ENCODE data around the gene GAD2. TPM values are rescaled to one million over a fixed set of nuclear protein-coding genes. Genes with fewer than 3 reads are reported as not detected.

Gene GAD2
- total RNA-seq, 2 donors from 2014 or later = 0.15 TPM; not detected in 1

GRCh38 chr10:26323219-26323618, 106.6 kb downstream of the GAD2 start:
- H3K9me3 Mint-ChIP-seq = no peaks in the 10 kb centered on the region
- TF ChIP-seq CTCF (conservative IDR thresholded peaks at IDR 0.05) = no peak
- no peak overlapping the region for H3K27ac Mint-ChIP-seq
- H3K27me3 Mint-ChIP-seq (ENCODE audit: insufficient read depth) = no peaks in the 10 kb centered on the region
- no peak for DNase-seq
- Histone ChIP-seq H3K4me1 (ENCODE audit: control insufficient read depth, insufficient read depth, low read length) (no peaks in the 10 kb centered on the region), H3K9me3 (ENCODE audit: control insufficient read depth, low read length) (no peaks in the 10 kb centered on the region), H3K36me3 (ENCODE audit: control insufficient read depth, insufficient read depth, low read length) (no peaks in the 10 kb centered on the region), H3K9ac (ENCODE audit: extremely low read depth, low read length, poor library complexity, severe bottlenecking) (no peak overlapping the region), H3K27me3 (ENCODE audit: control insufficient read depth, insufficient read depth, low read length, poor library complexity, severe bottlenecking) (no peaks in the 10 kb centered on the region), H3K27ac (ENCODE audit: low read depth, low read length) (no peak overlapping the region), H3K4me3 (ENCODE audit: low read length) (no peak overlapping the region)
- H3K36me3 Mint-ChIP-seq (ENCODE audit: low read depth) = no peaks in the 10 kb centered on the region
- 89 to 100% methylated on average over 2 to 3 of the region's 3 CpGs for WGBS, 2 experiments (ENCODE audit: insufficient coverage in 1 of 2, insufficient read length in 1 of 2)
- no peaks in the 10 kb centered on the region for H3K4me1 Mint-ChIP-seq
- H3K4me3 Mint-ChIP-seq = no peak overlapping the region

- no peaks in the 10 kb centered on the region for H3K9me3 Mint-ChIP-seq
- Histone ChIP-seq H3K36me3 (ENCODE audit: control insufficient read depth, insufficient read depth, low read length) (no peaks in the 10 kb centered on the region), H3K27me3 (ENCODE audit: control insufficient read depth, insufficient read depth, low read length, poor library complexity, severe bottlenecking) (no peaks in the 10 kb centered on the region), H3K9me3 (ENCODE audit: control insufficient read depth, low read length) (no peaks in the 10 kb centered on the region), H3K27ac (ENCODE audit: low read depth, low read length) (no peak overlapping the region), H3K4me3 (ENCODE audit: low read length) (no peak overlapping the region), H3K9ac (ENCODE audit: extremely low read depth, low read length, poor library complexity, severe bottlenecking) (no peak overlapping the region), H3K4me1 (ENCODE audit: control insufficient read depth, insufficient read depth, low read length) (no peaks in the 10 kb centered on the region)
- no peaks in the 10 kb centered on the region for H3K4me1 Mint-ChIP-seq
- 85 to 94% methylated on average over 3 of the region's 3 CpGs for WGBS, 2 experiments (ENCODE audit: insufficient coverage in 1 of 2, insufficient read length in 1 of 2)
- no peak overlapping the region for H3K4me3 Mint-ChIP-seq
- no peak for DNase-seq
- TF ChIP-seq CTCF (conservative IDR thresholded peaks at IDR 0.05) = no peak
- no peaks in the 10 kb centered on the region for H3K27me3 Mint-ChIP-seq (ENCODE audit: insufficient read depth)
- no peak overlapping the region for H3K27ac Mint-ChIP-seq
- H3K36me3 Mint-ChIP-seq (ENCODE audit: low read depth) = no peaks in the 10 kb centered on the region
These were observed 110.3 kb downstream of the GAD2 start for GRCh38 chr10:26326851-26327250.

- no peaks in the 10 kb centered on the region for H3K9me3 Mint-ChIP-seq
- H3K4me1 Mint-ChIP-seq = peaks cover 3% of the 10 kb centered on the region
- no peaks in the 10 kb centered on the region for H3K36me3 Mint-ChIP-seq (ENCODE audit: low read depth)
- Histone ChIP-seq H3K27ac (ENCODE audit: low read depth, low read length) (no peak overlapping the region), H3K36me3 (ENCODE audit: control insufficient read depth, insufficient read depth, low read length) (no peaks in the 10 kb centered on the region), H3K4me1 (ENCODE audit: control insufficient read depth, insufficient read depth, low read length) (no peaks in the 10 kb centered on the region), H3K27me3 (ENCODE audit: control insufficient read depth, insufficient read depth, low read length, poor library complexity, severe bottlenecking) (no peaks in the 10 kb centered on the region), H3K4me3 (ENCODE audit: low read length) (no peak overlapping the region), H3K9me3 (ENCODE audit: control insufficient read depth, low read length) (no peaks in the 10 kb centered on the region), H3K9ac (ENCODE audit: extremely low read depth, low read length, poor library complexity, severe bottlenecking) (no peak overlapping the region)
- 91% methylated on average over 4 of the region's 4 CpGs; no CpG with 5 or more reads in 1 of the 2 experiments for WGBS, 2 experiments (ENCODE audit: insufficient coverage in 1 of 2, insufficient read length in 1 of 2)
- TF ChIP-seq CTCF (conservative IDR thresholded peaks at IDR 0.05) = no peak
- no peak overlapping the region for H3K27ac Mint-ChIP-seq
- no peak for DNase-seq
- H3K27me3 Mint-ChIP-seq (ENCODE audit: insufficient read depth) = no peaks in the 10 kb centered on the region
- no peak overlapping the region for H3K4me3 Mint-ChIP-seq
These were observed 111.2 kb downstream of the GAD2 start for GRCh38 chr10:26327811-26328210.

Data from endodermal cell (in vitro differentiated cells).